Neural progenitor cell (in vitro differentiated cells): ENCODE measurements around the gene LZTFL1. TPM values are rescaled to one million over a fixed set of nuclear protein-coding genes. Genes with fewer than 3 reads are reported as not detected.
A peak's percentile ranks its signal among the peaks of the same experiment; 100 is the strongest.

ENCODE experiments used
- DNase-seq: peaks from one replicate; pipeline ENCODE4 v3.0.0-alpha.2; 2016; ENCODE audit warnings: low spot score
- H2AFZ ChIP-seq: fragments of 200-600 bp; sonication (generic); replicated peaks from 2 replicates; pipeline ENCODE4 v1.6.1; 2016; ENCODE audit warnings: antibody characterized with exemption
- H3F3A ChIP-seq: fragments of 200-600 bp; sonication (generic); 2 replicates; pipeline ENCODE4 v1.6.1; 2016; ENCODE audit warnings: antibody characterized with exemption, low read depth
- H3K27ac ChIP-seq: fragments of 200-600 bp; sonication (generic); 2 replicates; pipeline ENCODE4 v1.5.1; 2016; ENCODE audit warnings: mild to moderate bottlenecking
- H3K27me3 ChIP-seq: fragments of 200-600 bp; sonication (generic); 2 replicates; pipeline ENCODE4 v1.6.1; 2016; ENCODE audit warnings: mild to moderate bottlenecking, moderate library complexity
- H3K36me3 ChIP-seq: fragments of 200-600 bp; sonication (generic); 2 replicates; pipeline ENCODE4 v1.5.1; 2016
- H3K4me1 ChIP-seq: fragments of 200-600 bp; sonication (generic); 2 replicates; pipeline ENCODE4 v1.6.1; 2016; ENCODE audit warnings: mixed run types
- H3K4me2 ChIP-seq: fragments of 200-600 bp; sonication (generic); 2 replicates; pipeline ENCODE4 v1.6.1; 2016
- H3K4me3 ChIP-seq: fragments of 200-600 bp; sonication (generic); 2 replicates; pipeline ENCODE4 v1.5.1; 2016
- H3K79me2 ChIP-seq: fragments of 200-600 bp; sonication (generic); 2 replicates; pipeline ENCODE4 v1.6.1; 2016; ENCODE audit warnings: low read depth
- H3K9ac ChIP-seq: fragments of 200-600 bp; sonication (generic); 2 replicates; pipeline ENCODE4 v1.6.1; 2016
- H3K9me3 ChIP-seq: fragments of 200-600 bp; sonication (generic); 2 replicates; pipeline ENCODE4 v1.5.1; 2016; ENCODE audit warnings: low read depth
- H4K20me1 ChIP-seq: fragments of 200-600 bp; sonication (generic); 2 replicates; pipeline ENCODE4 v1.6.1; 2016; ENCODE audit warnings: low read depth
- H3K27ac Mint-ChIP-seq: 3 replicates; pipeline ENCODE4 v1.8.0; 2021; ENCODE audit warnings: mixed read lengths
- H3K27me3 Mint-ChIP-seq: 2 replicates; pipeline ENCODE4 v1.8.0; 2022; ENCODE audit warnings: low read depth, mild to moderate bottlenecking, inconsistent platforms, moderate library complexity, mixed read lengths; ENCODE audit not compliant: insufficient read depth
- H3K36me3 Mint-ChIP-seq: 3 replicates; pipeline ENCODE4 v1.8.0; 2021; ENCODE audit warnings: mixed read lengths
- H3K4me1 Mint-ChIP-seq: 3 replicates; pipeline ENCODE4 v1.8.0; 2021; ENCODE audit warnings: mixed read lengths
- H3K4me3 Mint-ChIP-seq: 3 replicates; pipeline ENCODE4 v1.8.0; 2021; ENCODE audit warnings: mild to moderate bottlenecking, moderate library complexity, mixed read lengths
- H3K9me3 Mint-ChIP-seq: 3 replicates; pipeline ENCODE4 v1.8.0; 2020; ENCODE audit warnings: mixed read lengths
- CTCF ChIP-seq: fragments of 200-600 bp; sonication (generic); IDR thresholded peaks from 2 replicates; pipeline ENCODE4 v1.5.1; 2017; ENCODE audit warnings: antibody characterized with exemption, mild to moderate bottlenecking
- EZH2 ChIP-seq: fragments of 200-600 bp; sonication (generic); IDR thresholded peaks from 2 replicates; pipeline ENCODE4 v1.6.1; 2017; ENCODE audit warnings: antibody characterized with exemption, mild to moderate bottlenecking, moderate library complexity
- EZH2phosphoT487 ChIP-seq: fragments of 200-600 bp; sonication (generic); IDR thresholded peaks from 2 replicates; pipeline ENCODE4 v1.6.1; 2017; ENCODE audit warnings: antibody characterized with exemption
- total RNA-seq: library from RNA; depleted of rRNA; stranded (reverse); fragments of >200 nt; gene quantifications from 2 replicates; pipeline ENCODE4 v1.2.3, GENCODE V29; 2015; ENCODE audit warnings: low replicate concordance

LZTFL1 gene
- total RNA-seq, 1 donor from 2014 or later = 22.5 TPM

GRCh38 chr3:45873036-45873435, 31.1 kb upstream of the LZTFL1 start:
- TF ChIP-seq EZH2 (no peak), CTCF (no peak), EZH2phosphoT487 (no peak)
- Histone ChIP-seq H3K27me3 (no peaks in the 10 kb centered on the region), H3K4me1 (no peaks in the 10 kb centered on the region), H3K4me3 (no peak overlapping the region), H2AFZ (no peak overlapping the region), H3K79me2 (no peaks in the 10 kb centered on the region), H4K20me1 (no peaks in the 10 kb centered on the region), H3K27ac (no peak overlapping the region), H3K4me2 (no peak overlapping the region), H3K36me3 (no peaks in the 10 kb centered on the region), H3F3A (no peaks in the 10 kb centered on the region), H3K9ac (no peak overlapping the region), H3K9me3 (no peaks in the 10 kb centered on the region)
- H3K4me3 Mint-ChIP-seq = no peak overlapping the region
- no peaks in the 10 kb centered on the region for H3K4me1 Mint-ChIP-seq
- no peak overlapping the region for H3K27ac Mint-ChIP-seq
- H3K36me3 Mint-ChIP-seq = no peaks in the 10 kb centered on the region
- no peaks in the 10 kb centered on the region for H3K27me3 Mint-ChIP-seq
- H3K9me3 Mint-ChIP-seq = no peaks in the 10 kb centered on the region
- no peak for DNase-seq

GRCh38 chr3:45872569-45872968, 30.6 kb upstream of the LZTFL1 start:
- no peak overlapping the region for H2AFZ ChIP-seq
- H3K9me3 ChIP-seq = no peaks in the 10 kb centered on the region
- Mint-ChIP-seq H3K27ac (no peak overlapping the region), H3K27me3 (no peaks in the 10 kb centered on the region), H3K36me3 (no peaks in the 10 kb centered on the region), H3K4me3 (no peak overlapping the region), H3K4me1 (no peaks in the 10 kb centered on the region), H3K9me3 (no peaks in the 10 kb centered on the region)
- no peak for TF ChIP-seq CTCF
- no peak for TF ChIP-seq EZH2
- TF ChIP-seq EZH2phosphoT487 = no peak
- H3K4me2 ChIP-seq = no peak overlapping the region
- H3K9ac ChIP-seq = no peak overlapping the region
- H3K4me3 ChIP-seq = no peak overlapping the region
- no peaks in the 10 kb centered on the region for H3F3A ChIP-seq
- H4K20me1 ChIP-seq = no peaks in the 10 kb centered on the region
- DNase-seq = no peak
- H3K36me3 ChIP-seq = no peaks in the 10 kb centered on the region
- H3K79me2 ChIP-seq = no peaks in the 10 kb centered on the region
- H3K27ac ChIP-seq = no peak overlapping the region
- H3K27me3 ChIP-seq = no peaks in the 10 kb centered on the region
- no peaks in the 10 kb centered on the region for H3K4me1 ChIP-seq

- TF ChIP-seq EZH2 = no peak
- H3K9me3 Mint-ChIP-seq = no peaks in the 10 kb centered on the region
- no peaks in the 10 kb centered on the region for H3K9me3 ChIP-seq
- H2AFZ ChIP-seq = peak overlapping the region; percentile 40
- no peaks in the 10 kb centered on the region for H3K36me3 Mint-ChIP-seq
- H3K27ac Mint-ChIP-seq = no peak overlapping the region
- H3F3A ChIP-seq = no peaks in the 10 kb centered on the region
- no peaks in the 10 kb centered on the region for H3K4me1 ChIP-seq
- H3K4me2 ChIP-seq = no peak overlapping the region
- H3K4me3 Mint-ChIP-seq = no peak overlapping the region
- H3K4me3 ChIP-seq = no peak overlapping the region
- H3K36me3 ChIP-seq = no peaks in the 10 kb centered on the region
- H3K27me3 ChIP-seq = no peaks in the 10 kb centered on the region
- H3K4me1 Mint-ChIP-seq = no peaks in the 10 kb centered on the region
- no peak overlapping the region for H3K9ac ChIP-seq
- DNase-seq = no peak
- H3K27me3 Mint-ChIP-seq = no peaks in the 10 kb centered on the region
- H4K20me1 ChIP-seq = no peaks in the 10 kb centered on the region
- H3K27ac ChIP-seq = no peak overlapping the region
- H3K79me2 ChIP-seq = no peaks in the 10 kb centered on the region
These were observed 29.9 kb upstream of the LZTFL1 start for GRCh38 chr3:45871780-45872179.

- Histone ChIP-seq H3K9me3 (no peaks in the 10 kb centered on the region), H3K9ac (no peak overlapping the region), H3K4me2 (no peak overlapping the region), H4K20me1 (no peaks in the 10 kb centered on the region), H3F3A (no peaks in the 10 kb centered on the region), H3K4me1 (no peaks in the 10 kb centered on the region), H3K79me2 (no peaks in the 10 kb centered on the region), H3K4me3 (no peak overlapping the region), H3K27me3 (peaks cover 16% of the 10 kb centered on the region), H3K27ac (no peak overlapping the region), H2AFZ (no peak overlapping the region), H3K36me3 (no peaks in the 10 kb centered on the region)
- Mint-ChIP-seq H3K4me1 (no peaks in the 10 kb centered on the region), H3K27me3 (no peaks in the 10 kb centered on the region), H3K36me3 (no peaks in the 10 kb centered on the region), H3K4me3 (no peak overlapping the region), H3K9me3 (no peaks in the 10 kb centered on the region), H3K27ac (no peak overlapping the region)
- DNase-seq = no peak
- no peak for TF ChIP-seq CTCF
- no peak for TF ChIP-seq EZH2phosphoT487
- no peak for TF ChIP-seq EZH2
These were observed 28.2 kb upstream of the LZTFL1 start for GRCh38 chr3:45870099-45870498.
